GM23248 (cell line): Measurements from ENCODE around the gene PRKAR1B.

Source experiments
- EZH2 ChIP-seq: fragments of 200-600 bp; sonication (generic); IDR thresholded peaks from 2 replicates; pipeline ENCODE4 v1.6.1; 2018; ENCODE audit warnings: antibody characterized with exemption, mild to moderate bottlenecking; ENCODE audit not compliant: insufficient read depth, poor library complexity, severe bottlenecking
- EZH2phosphoT487 ChIP-seq: fragments of 200-600 bp; sonication (generic); IDR thresholded peaks from 2 replicates; pipeline ENCODE4 v1.6.1; 2018; ENCODE audit warnings: antibody characterized with exemption, moderate library complexity, mild to moderate bottlenecking, low read depth; ENCODE audit not compliant: insufficient read depth

DNA sequence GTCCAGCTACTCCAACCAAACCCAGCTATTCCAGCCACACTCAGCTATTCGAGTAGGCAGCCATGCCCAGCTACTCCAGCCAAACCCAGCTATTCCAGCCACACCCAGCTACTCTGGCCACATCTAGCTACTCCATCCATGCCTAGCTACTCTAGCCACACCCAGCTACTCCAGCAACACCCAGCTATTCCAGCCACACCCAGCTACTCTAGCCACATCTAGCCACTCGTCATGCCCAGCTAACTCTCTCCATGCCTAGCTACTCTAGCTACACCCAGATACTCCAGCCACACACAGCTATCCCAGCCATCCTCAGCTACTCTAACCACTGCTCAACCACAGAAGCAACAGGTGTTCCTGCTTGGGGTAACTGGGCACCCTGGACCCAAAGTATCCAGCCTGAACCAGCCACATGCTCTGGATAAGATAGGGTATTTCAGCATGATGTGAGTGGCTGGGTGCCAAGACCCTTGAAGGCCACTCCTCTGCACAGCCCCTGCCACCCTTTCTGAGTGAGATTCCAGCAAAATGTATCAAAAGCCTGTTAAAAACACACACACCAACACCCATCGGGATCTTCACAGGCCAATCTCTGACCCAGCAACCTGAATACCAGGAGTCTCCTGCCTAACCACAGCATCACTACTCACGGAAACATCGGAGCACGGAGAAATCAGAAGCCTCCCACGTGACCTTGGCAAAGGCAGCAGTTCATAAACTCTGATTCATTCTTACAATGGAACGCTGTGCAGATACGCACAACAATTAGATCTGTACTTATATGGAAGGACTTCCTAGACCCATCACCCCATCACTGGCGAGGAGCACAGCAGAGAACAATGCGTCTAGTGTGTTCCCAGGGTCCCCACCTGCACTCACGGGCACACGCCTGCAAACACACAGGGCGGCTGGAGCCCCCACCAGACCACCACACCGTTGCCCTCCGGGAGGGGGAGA is 52.3 kb downstream of the PRKAR1B start:
- TF ChIP-seq EZH2 (no peak), EZH2phosphoT487 (no peak)
